Measurements from ENCODE around the gene ANKRD13C.
"Not testable (repeated sequence)": the region's sequence is repeated elsewhere in the genome, so short reads cannot be mapped to it uniquely, and the experiment has no call there.

Gene ANKRD13C

DNA sequence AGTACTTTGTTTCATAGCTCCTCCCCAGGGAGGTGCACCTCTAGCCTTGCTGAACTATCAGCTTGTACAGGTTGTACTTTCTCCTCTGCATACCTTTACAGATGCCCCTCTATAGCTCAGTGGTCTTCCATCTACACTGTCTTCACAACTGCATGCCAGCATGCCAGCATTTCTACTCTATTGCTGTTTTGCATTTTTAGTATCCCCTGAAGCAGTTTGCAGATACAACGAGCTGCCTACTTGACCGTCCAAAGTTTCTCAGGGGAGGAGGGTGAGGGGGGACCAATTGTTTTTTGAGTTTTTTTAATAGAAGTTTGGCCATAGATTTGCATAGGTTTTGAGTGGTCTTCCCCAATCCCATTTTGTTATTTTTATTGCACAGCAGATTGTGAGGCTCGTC is 29.0 kb upstream of the ANKRD13C start:
- H3K4me3 ChIP-seq (ENCODE audit: low read depth in 1 of 2, low read length in 1 of 2): no peak overlapping the region
- H3K4me1 ChIP-seq (ENCODE audit: control insufficient read depth in 1 of 2, insufficient read depth in 1 of 2, low read depth in 1 of 2, low read length in 1 of 2): no peaks in the 10 kb centered on the region
- H3K27ac ChIP-seq: no peak overlapping the region
- no peaks in the 10 kb centered on the region for H3K9me3 ChIP-seq
- no peaks in the 10 kb centered on the region for H3K27me3 ChIP-seq
- TF ChIP-seq, protein P1, sequence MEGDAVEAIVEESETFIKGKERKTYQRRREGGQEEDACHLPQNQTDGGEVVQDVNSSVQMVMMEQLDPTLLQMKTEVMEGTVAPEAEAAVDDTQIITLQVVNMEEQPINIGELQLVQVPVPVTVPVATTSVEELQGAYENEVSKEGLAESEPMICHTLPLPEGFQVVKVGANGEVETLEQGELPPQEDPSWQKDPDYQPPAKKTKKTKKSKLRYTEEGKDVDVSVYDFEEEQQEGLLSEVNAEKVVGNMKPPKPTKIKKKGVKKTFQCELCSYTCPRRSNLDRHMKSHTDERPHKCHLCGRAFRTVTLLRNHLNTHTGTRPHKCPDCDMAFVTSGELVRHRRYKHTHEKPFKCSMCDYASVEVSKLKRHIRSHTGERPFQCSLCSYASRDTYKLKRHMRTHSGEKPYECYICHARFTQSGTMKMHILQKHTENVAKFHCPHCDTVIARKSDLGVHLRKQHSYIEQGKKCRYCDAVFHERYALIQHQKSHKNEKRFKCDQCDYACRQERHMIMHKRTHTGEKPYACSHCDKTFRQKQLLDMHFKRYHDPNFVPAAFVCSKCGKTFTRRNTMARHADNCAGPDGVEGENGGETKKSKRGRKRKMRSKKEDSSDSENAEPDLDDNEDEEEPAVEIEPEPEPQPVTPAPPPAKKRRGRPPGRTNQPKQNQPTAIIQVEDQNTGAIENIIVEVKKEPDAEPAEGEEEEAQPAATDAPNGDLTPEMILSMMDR (IDR thresholded peaks at IDR 0.05): no peak
- H3K36me3 ChIP-seq: no peaks in the 10 kb centered on the region

DNA sequence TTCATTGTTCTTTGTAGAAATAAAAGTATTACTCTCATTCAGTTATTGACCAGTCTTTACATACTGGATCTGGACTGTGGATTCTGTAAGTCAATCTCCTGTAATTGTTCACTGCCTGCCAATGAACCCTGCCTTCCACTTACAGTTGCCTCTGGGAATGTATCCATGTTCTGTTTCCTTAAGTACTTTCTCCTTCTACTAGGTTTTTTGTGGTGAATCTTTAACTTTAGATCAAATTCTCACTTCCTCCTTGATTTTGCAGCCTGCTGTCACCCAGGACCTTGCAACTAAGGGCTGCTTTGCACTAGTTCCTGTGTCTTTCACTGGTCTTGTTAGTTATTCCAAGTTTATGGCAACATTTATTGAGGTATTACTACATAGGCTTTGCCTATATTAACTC is 28.2 kb upstream of the ANKRD13C start:
- TF ChIP-seq, protein P1 (IDR thresholded peaks at IDR 0.05): no peak
- Histone ChIP-seq H3K27me3 (no peaks in the 10 kb centered on the region), H3K4me1 (ENCODE audit: control insufficient read depth in 1 of 2, insufficient read depth in 1 of 2, low read depth in 1 of 2, low read length in 1 of 2) (no peaks in the 10 kb centered on the region), H3K9me3 (no peaks in the 10 kb centered on the region), H3K36me3 (no peaks in the 10 kb centered on the region), H3K4me3 (ENCODE audit: low read depth in 1 of 2, low read length in 1 of 2) (no peak overlapping the region), H3K27ac (no peak overlapping the region)

- H3K4me1 ChIP-seq (ENCODE audit: control insufficient read depth in 1 of 2, insufficient read depth in 1 of 2, low read depth in 1 of 2, low read length in 1 of 2): no peaks in the 10 kb centered on the region
- no peaks in the 10 kb centered on the region for H3K27me3 ChIP-seq
- TF ChIP-seq, protein P1 (IDR thresholded peaks at IDR 0.05): no peak
- H3K9me3 ChIP-seq: no peaks in the 10 kb centered on the region
- no peak overlapping the region for H3K4me3 ChIP-seq (ENCODE audit: low read depth in 1 of 2, low read length in 1 of 2)
- H3K36me3 ChIP-seq: no peaks in the 10 kb centered on the region
- no peak overlapping the region for H3K27ac ChIP-seq
Observed at GRCh38 chr1:70376196-70376595, 21.7 kb upstream of the ANKRD13C start.

DNA sequence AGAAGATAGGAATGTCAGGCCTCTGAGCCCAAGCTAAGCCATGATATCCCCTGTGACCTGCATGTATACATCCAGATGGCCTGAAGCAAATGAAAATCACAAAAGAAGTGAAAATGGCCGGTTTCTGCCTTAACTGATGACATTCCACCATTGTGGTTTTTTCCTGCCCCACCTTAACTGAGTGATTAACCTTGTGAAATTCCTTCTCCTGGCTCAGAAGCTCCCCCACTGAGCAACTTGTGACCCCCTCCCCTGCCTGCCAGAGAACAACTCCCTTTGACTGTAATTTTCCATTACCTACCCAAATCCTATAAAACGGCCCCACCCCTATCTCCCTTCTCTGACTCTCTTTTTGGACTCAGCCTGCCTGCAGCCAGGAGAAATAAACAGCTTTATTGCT is 19.1 kb upstream of the ANKRD13C start:
- H3K27me3 ChIP-seq; H3K4me3 ChIP-seq (ENCODE audit: low read depth in 1 of 2, low read length in 1 of 2); H3K36me3 ChIP-seq; H3K9me3 ChIP-seq; H3K27ac ChIP-seq; H3K4me1 ChIP-seq (ENCODE audit: control insufficient read depth in 1 of 2, insufficient read depth in 1 of 2, low read depth in 1 of 2, low read length in 1 of 2): not testable (repeated sequence)

GRCh38 chr1:70372426-70372825 is 17.9 kb upstream of the ANKRD13C start:
- H3K27me3 ChIP-seq: no peaks in the 10 kb centered on the region
- H3K9me3 ChIP-seq: no peaks in the 10 kb centered on the region
- H3K27ac ChIP-seq: no peak overlapping the region
- TF ChIP-seq, protein P1 (IDR thresholded peaks at IDR 0.05): no peak
- no peaks in the 10 kb centered on the region for H3K4me1 ChIP-seq (ENCODE audit: control insufficient read depth in 1 of 2, insufficient read depth in 1 of 2, low read depth in 1 of 2, low read length in 1 of 2)
- H3K4me3 ChIP-seq (ENCODE audit: low read depth in 1 of 2, low read length in 1 of 2): no peak overlapping the region
- no peaks in the 10 kb centered on the region for H3K36me3 ChIP-seq

DNA sequence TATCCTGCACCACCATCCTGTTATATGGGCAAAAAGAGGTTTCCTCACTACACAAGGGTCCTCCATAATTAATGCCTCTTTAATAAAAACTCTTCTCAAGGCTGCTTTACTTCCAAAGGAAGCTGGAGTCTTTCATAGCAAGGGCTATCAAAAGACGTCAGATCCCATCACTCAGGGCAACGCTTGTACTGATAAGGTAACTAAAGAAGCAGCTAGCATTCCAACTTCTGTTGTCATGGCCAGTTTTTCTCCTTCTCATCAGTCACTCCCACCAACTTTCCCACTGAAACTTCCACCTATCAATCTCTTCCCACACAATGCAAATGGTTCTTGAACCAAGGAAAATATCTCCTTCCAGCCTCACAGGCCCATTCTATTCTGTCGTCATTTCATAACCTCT is 17.1 kb upstream of the ANKRD13C start:
- not testable (repeated sequence) for H3K27me3 ChIP-seq; H3K4me1 ChIP-seq (ENCODE audit: control insufficient read depth in 1 of 2, insufficient read depth in 1 of 2, low read depth in 1 of 2, low read length in 1 of 2); H3K36me3 ChIP-seq; H3K9me3 ChIP-seq; H3K4me3 ChIP-seq (ENCODE audit: low read depth in 1 of 2, low read length in 1 of 2); H3K27ac ChIP-seq

DNA sequence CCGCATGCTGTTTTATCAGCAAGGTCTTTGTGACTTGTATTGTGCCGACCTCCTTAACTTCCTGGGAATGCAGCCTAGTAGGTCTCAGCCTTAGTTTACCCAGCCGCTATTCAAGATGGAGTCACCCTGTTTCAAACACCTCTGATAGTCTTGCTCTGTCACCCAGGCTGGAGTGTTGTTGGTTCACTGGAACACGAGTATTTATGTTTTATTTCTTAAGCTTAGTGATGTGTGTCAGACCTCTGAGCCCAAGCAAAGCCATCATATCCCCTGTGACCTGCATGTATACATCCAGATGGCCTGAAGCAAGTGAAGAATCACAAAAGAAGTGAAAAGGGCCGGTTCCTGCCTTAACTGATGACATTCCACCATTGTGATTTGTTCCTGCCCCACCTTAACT is 12.9 kb upstream of the ANKRD13C start:
- H3K9me3 ChIP-seq; H3K27me3 ChIP-seq; H3K4me1 ChIP-seq (ENCODE audit: control insufficient read depth in 1 of 2, insufficient read depth in 1 of 2, low read depth in 1 of 2, low read length in 1 of 2); H3K36me3 ChIP-seq; H3K27ac ChIP-seq; H3K4me3 ChIP-seq (ENCODE audit: low read depth in 1 of 2, low read length in 1 of 2): not testable (repeated sequence)

DNA sequence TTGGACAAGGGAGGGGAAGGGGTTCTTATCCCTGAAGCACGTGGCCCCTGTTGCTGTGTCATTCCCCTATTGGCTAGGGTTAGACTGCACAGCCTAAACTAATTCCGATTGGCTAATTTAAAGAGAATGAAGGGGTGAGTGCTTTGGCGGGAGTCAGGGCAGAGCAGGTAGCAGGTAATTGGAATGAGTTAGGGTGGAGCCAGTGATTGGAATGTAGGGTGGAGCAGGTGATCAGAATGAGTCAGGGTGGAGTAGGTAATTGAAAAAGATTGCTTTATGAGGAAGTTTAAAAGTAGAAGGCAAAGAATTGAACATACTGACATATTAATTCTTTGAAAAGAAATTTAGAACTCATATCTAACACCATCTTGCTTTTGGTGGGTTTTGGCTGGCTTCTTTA is 12.5 kb upstream of the ANKRD13C start:
- not testable (repeated sequence) for H3K4me1 ChIP-seq (ENCODE audit: control insufficient read depth in 1 of 2, insufficient read depth in 1 of 2, low read depth in 1 of 2, low read length in 1 of 2); H3K4me3 ChIP-seq (ENCODE audit: low read depth in 1 of 2, low read length in 1 of 2); H3K9me3 ChIP-seq; H3K36me3 ChIP-seq; H3K27me3 ChIP-seq; H3K27ac ChIP-seq

- H3K4me1 ChIP-seq (ENCODE audit: control insufficient read depth in 1 of 2, insufficient read depth in 1 of 2, low read depth in 1 of 2, low read length in 1 of 2); H3K27ac ChIP-seq; H3K9me3 ChIP-seq; H3K4me3 ChIP-seq (ENCODE audit: low read depth in 1 of 2, low read length in 1 of 2); H3K36me3 ChIP-seq; H3K27me3 ChIP-seq: not testable (repeated sequence)
Observed at GRCh38 chr1:70366425-70366952, 12.0 kb upstream of the ANKRD13C start.
